Stimulated activated naive B cell treated with anti-CD40 and anti-IgM and Interleukin-4, amounts not matched to agents 10 μg/mL and 1 μg/mL and 100 μg/mL, for 72 hours (primary cell): Measurements from ENCODE around the gene MON1B.
A peak's percentile ranks its signal among the peaks of the same experiment; 100 is the strongest.
"Not testable (repeated sequence)": the region's sequence is repeated elsewhere in the genome, so short reads cannot be mapped to it uniquely, and the experiment has no call there.

ENCODE experiments used
- ATAC-seq, 2 donors: fragments of 150-1000 bp; cut with Tn5 transposase; replicated peaks; 2 replicates each; pipeline ENCODE4 v1.10.0; 2021; ENCODE audit warnings: moderate library complexity in 1 of 2
- DNase-seq: peaks from one replicate; pipeline ENCODE4 v3.0.0; 2021
- H3K27ac Mint-ChIP-seq: one replicate; pipeline ENCODE4 v1.8.0; 2022; ENCODE audit warnings: mild to moderate bottlenecking, mixed read lengths
- H3K27me3 Mint-ChIP-seq, 2 donors: one replicate each; pipeline ENCODE4 v1.8.0; 2022; ENCODE audit warnings: mixed read lengths in 2 of 2
- H3K36me3 Mint-ChIP-seq, 2 donors: one replicate each; pipeline ENCODE4 v1.8.0; 2022; ENCODE audit warnings: mixed read lengths in 2 of 2, mild to moderate bottlenecking in 1 of 2
- H3K4me1 Mint-ChIP-seq, 2 donors: one replicate each; pipeline ENCODE4 v1.8.0; 2022; ENCODE audit warnings: mixed read lengths in 2 of 2, mild to moderate bottlenecking in 1 of 2
- H3K4me3 Mint-ChIP-seq, 2 donors: one replicate each; pipeline ENCODE4 v1.8.0; 2022; ENCODE audit warnings: mild to moderate bottlenecking in 2 of 2, mixed read lengths in 2 of 2, moderate library complexity in 1 of 2
- H3K9me3 Mint-ChIP-seq, 2 donors: one replicate each; pipeline ENCODE4 v1.8.0; 2022; ENCODE audit warnings: mixed read lengths in 2 of 2, mild to moderate bottlenecking in 1 of 2

The MON1B gene

GRCh38 chr16:77183137-77183536, 7.9 kb upstream of the MON1B start:
- H3K27ac Mint-ChIP-seq = no peak overlapping the region
- ATAC-seq (no peak), DNase-seq (no peak)
- no peaks in the 10 kb centered on the region for H3K4me1 Mint-ChIP-seq
- H3K4me3 Mint-ChIP-seq = no peak overlapping the region
- no peaks in the 10 kb centered on the region for H3K9me3 Mint-ChIP-seq
- no peaks in the 10 kb centered on the region for H3K36me3 Mint-ChIP-seq
- peaks cover 21 to 24% of the 10 kb centered on the region in 2 donors for H3K27me3 Mint-ChIP-seq

- not testable (repeated sequence) for H3K27ac Mint-ChIP-seq, ATAC-seq, H3K4me1 Mint-ChIP-seq, H3K9me3 Mint-ChIP-seq, H3K27me3 Mint-ChIP-seq, H3K36me3 Mint-ChIP-seq, H3K4me3 Mint-ChIP-seq, DNase-seq
These were observed 4.7 kb upstream of the MON1B start for GRCh38 chr16:77186298-77186697.

- Mint-ChIP-seq H3K27me3 (peaks cover 6 to 8% of the 10 kb centered on the region in 2 donors), H3K27ac (peak overlapping the region; percentile 99), H3K9me3 (peaks cover 0 to 7% of the 10 kb centered on the region in 2 donors), H3K36me3 (peaks cover 24 to 35% of the 10 kb centered on the region in 2 donors), H3K4me1 (peaks cover 32 to 36% of the 10 kb centered on the region in 2 donors), H3K4me3 (peak overlapping the region; percentile 91 to 92)
- no peak for ATAC-seq
- no peak for DNase-seq
These were observed 856 bp upstream of the MON1B start for GRCh38 chr16:77190190-77190477.

GRCh38 chr16:77191259-77191969, 424 bp downstream of the MON1B start:
- Mint-ChIP-seq H3K36me3 (peaks cover 31 to 42% of the 10 kb centered on the region in 2 donors), H3K27me3 (peaks cover 0 to 4% of the 10 kb centered on the region in 2 donors), H3K4me3 (peak overlapping the region; percentile 91 to 92), H3K27ac (peak overlapping the region; percentile 99), H3K4me1 (peaks cover 36 to 42% of the 10 kb centered on the region in 2 donors), H3K9me3 (peaks cover 0 to 7% of the 10 kb centered on the region in 2 donors)
- ATAC-seq (peak; percentile 1 to 2), DNase-seq (no peak)

GRCh38 chr16:77193377-77193776, 2.4 kb downstream of the MON1B start:
- DNase-seq = no peak
- no peak overlapping the region for H3K4me3 Mint-ChIP-seq
- no peak for ATAC-seq
- peaks cover 36 to 42% of the 10 kb centered on the region in 2 donors for H3K4me1 Mint-ChIP-seq
- peaks cover 0 to 7% of the 10 kb centered on the region in 2 donors for H3K9me3 Mint-ChIP-seq
- H3K27me3 Mint-ChIP-seq = no peaks in the 10 kb centered on the region
- H3K27ac Mint-ChIP-seq = no peak overlapping the region
- H3K36me3 Mint-ChIP-seq = peaks cover 44 to 59% of the 10 kb centered on the region in 2 donors

GRCh38 chr16:77194295-77195231, 3.6 kb downstream of the MON1B start:
- Mint-ChIP-seq H3K9me3 (peaks cover 0 to 7% of the 10 kb centered on the region in 2 donors), H3K4me3 (no peak overlapping the region), H3K27ac (peak overlapping the region; percentile 16), H3K4me1 (peaks cover 32 to 37% of the 10 kb centered on the region in 2 donors), H3K36me3 (peaks cover 51 to 63% of the 10 kb centered on the region in 2 donors), H3K27me3 (no peaks in the 10 kb centered on the region)
- no peak for DNase-seq
- no peak for ATAC-seq

GRCh38 chr16:77195411-77195810, 4.4 kb downstream of the MON1B start:
- peaks cover 32 to 37% of the 10 kb centered on the region in 2 donors for H3K4me1 Mint-ChIP-seq
- H3K27ac Mint-ChIP-seq = no peak overlapping the region
- no peaks in the 10 kb centered on the region for H3K27me3 Mint-ChIP-seq
- H3K4me3 Mint-ChIP-seq = no peak overlapping the region
- H3K36me3 Mint-ChIP-seq = peaks cover 51 to 67% of the 10 kb centered on the region in 2 donors
- ATAC-seq (no peak), DNase-seq (no peak)
- peaks cover 0 to 7% of the 10 kb centered on the region in 2 donors for H3K9me3 Mint-ChIP-seq

GRCh38 chr16:77197747-77198146, 6.8 kb downstream of the MON1B start:
- Mint-ChIP-seq H3K27ac (no peak overlapping the region), H3K4me1 (peaks cover 17 to 23% of the 10 kb centered on the region in 2 donors), H3K36me3 (peaks cover 45 to 60% of the 10 kb centered on the region in 2 donors), H3K27me3 (no peaks in the 10 kb centered on the region), H3K4me3 (no peak overlapping the region), H3K9me3 (no peaks in the 10 kb centered on the region)
- ATAC-seq (no peak), DNase-seq (no peak)

- Mint-ChIP-seq H3K4me1 (peaks cover 7 to 9% of the 10 kb centered on the region in 2 donors), H3K27me3 (no peaks in the 10 kb centered on the region), H3K9me3 (no peaks in the 10 kb centered on the region), H3K27ac (no peak within 1 kb of the TSS), H3K4me3 (no peak within 1 kb of the TSS), H3K36me3 (peaks cover 37 to 52% of the 10 kb centered on the region in 2 donors)
- ATAC-seq (no peak), DNase-seq (no peak)
These were observed 8.2 kb downstream of the MON1B start, which contains the start of gene SYCE1L for GRCh38 chr16:77199211-77199610. TSS of gene SYCE1L (plus strand) at chr16:77199408. CDS start at chr16:77199452, 44 bp downstream.

- H3K27ac Mint-ChIP-seq = no peak overlapping the region
- ATAC-seq = no peak
- H3K27me3 Mint-ChIP-seq = no peaks in the 10 kb centered on the region
- H3K9me3 Mint-ChIP-seq = no peaks in the 10 kb centered on the region
- no peak overlapping the region for H3K4me3 Mint-ChIP-seq
- H3K36me3 Mint-ChIP-seq = peaks cover 7 to 28% of the 10 kb centered on the region in 2 donors
- peaks cover 1 to 2% of the 10 kb centered on the region in 2 donors for H3K4me1 Mint-ChIP-seq
- DNase-seq = no peak
These were observed 15.5 kb downstream of the MON1B start for GRCh38 chr16:77206533-77206932.

- no peaks in the 10 kb centered on the region for H3K9me3 Mint-ChIP-seq
- H3K4me1 Mint-ChIP-seq = peaks cover 3 to 7% of the 10 kb centered on the region in 2 donors
- peaks cover 7 to 28% of the 10 kb centered on the region in 2 donors for H3K36me3 Mint-ChIP-seq
- no peak overlapping the region for H3K27ac Mint-ChIP-seq
- no peaks in the 10 kb centered on the region for H3K27me3 Mint-ChIP-seq
- DNase-seq (no peak), ATAC-seq (no peak)
- H3K4me3 Mint-ChIP-seq = no peak overlapping the region
These were observed 16.0 kb downstream of the MON1B start for GRCh38 chr16:77207030-77207429.

- ATAC-seq = no peak
- Mint-ChIP-seq H3K9me3 (no peaks in the 10 kb centered on the region), H3K4me1 (peaks cover 5 to 13% of the 10 kb centered on the region in 2 donors), H3K36me3 (peaks cover 7 to 23% of the 10 kb centered on the region in 2 donors), H3K27ac (no peak overlapping the region), H3K27me3 (no peaks in the 10 kb centered on the region), H3K4me3 (no peak overlapping the region)
- no peak for DNase-seq
These were observed 17.4 kb downstream of the MON1B start for GRCh38 chr16:77208382-77208781.

- peak overlapping the region; percentile 73 for H3K27ac Mint-ChIP-seq
- DNase-seq (peak; percentile 58), ATAC-seq (peak; percentile 72 to 76)
- H3K9me3 Mint-ChIP-seq = no peaks in the 10 kb centered on the region
- no peaks in the 10 kb centered on the region for H3K27me3 Mint-ChIP-seq
- H3K4me3 Mint-ChIP-seq = peak overlapping the region; percentile 80 to 88
- peaks cover 2 to 16% of the 10 kb centered on the region in 2 donors for H3K36me3 Mint-ChIP-seq
- peaks cover 8 to 17% of the 10 kb centered on the region in 2 donors for H3K4me1 Mint-ChIP-seq
These were observed 21.1 kb downstream of the MON1B start for GRCh38 chr16:77211880-77212740.
